GM06990 (cell line): ENCODE data around the gene C21orf91.

Experiments used
- DNase-seq: peaks from one replicate; pipeline ENCODE4 v3.0.0-alpha.2; 2011; ENCODE audit not compliant: insufficient read length; ENCODE audit errors: extremely low read depth
- H3K27me3 ChIP-seq: replicated peaks from 2 replicates; pipeline ENCODE4 v1.6.0; 2011; ENCODE audit warnings: low read length; ENCODE audit not compliant: control insufficient read depth, insufficient read depth
- H3K36me3 ChIP-seq: 2 replicates; pipeline ENCODE4 v1.5.1; 2011; ENCODE audit warnings: low read length; ENCODE audit not compliant: control insufficient read depth, insufficient read depth
- H3K4me3 ChIP-seq: replicated peaks from 2 replicates; pipeline ENCODE4 v1.5.1; 2011; ENCODE audit warnings: low read depth, mild to moderate bottlenecking, control low read depth, low read length
- CTCF ChIP-seq: IDR thresholded peaks from 2 replicates; pipeline ENCODE4 v1.5.1; 2011; ENCODE audit warnings: low read length, control low read depth, mild to moderate bottlenecking, inconsistent platforms; ENCODE audit not compliant: insufficient read depth, poor library complexity, severe bottlenecking

C21orf91 gene

GRCh38 chr21:17853393-17854275 is 34.5 kb upstream of the C21orf91 start:
- Histone ChIP-seq H3K4me3 (no peak overlapping the region), H3K36me3 (no peaks in the 10 kb centered on the region), H3K27me3 (no peaks in the 10 kb centered on the region)
- TF ChIP-seq CTCF = no peak
- DNase-seq = no peak

GRCh38 chr21:17848228-17848627 is 29.1 kb upstream of the C21orf91 start:
- peak; percentile 57 for DNase-seq
- Histone ChIP-seq H3K4me3 (no peak overlapping the region), H3K27me3 (no peaks in the 10 kb centered on the region), H3K36me3 (no peaks in the 10 kb centered on the region)
- no peak for TF ChIP-seq CTCF

GRCh38 chr21:17841103-17841502 is 21.9 kb upstream of the C21orf91 start:
- Histone ChIP-seq H3K27me3 (no peaks in the 10 kb centered on the region), H3K36me3 (no peaks in the 10 kb centered on the region), H3K4me3 (no peak overlapping the region)
- DNase-seq = no peak
- TF ChIP-seq CTCF = no peak

- no peak for TF ChIP-seq CTCF
- H3K4me3 ChIP-seq = no peak overlapping the region
- no peaks in the 10 kb centered on the region for H3K27me3 ChIP-seq
- no peaks in the 10 kb centered on the region for H3K36me3 ChIP-seq
- peak; percentile 7 for DNase-seq
Observed at GRCh38 chr21:17834639-17835354, 15.6 kb upstream of the C21orf91 start.

GRCh38 chr21:17829472-17829871 is 10.3 kb upstream of the C21orf91 start:
- no peak for DNase-seq
- no peaks in the 10 kb centered on the region for H3K36me3 ChIP-seq
- H3K27me3 ChIP-seq = no peaks in the 10 kb centered on the region
- H3K4me3 ChIP-seq = no peak overlapping the region
- TF ChIP-seq CTCF = no peak
